Measurements from ENCODE around the gene EWSR1. TPM values are rescaled to one million over a fixed set of nuclear protein-coding genes. Genes with fewer than 3 reads are reported as not detected.
"Not testable (repeated sequence)": the region's sequence is repeated elsewhere in the genome, so short reads cannot be mapped to it uniquely, and the experiment has no call there.

EWSR1 gene, protein sequence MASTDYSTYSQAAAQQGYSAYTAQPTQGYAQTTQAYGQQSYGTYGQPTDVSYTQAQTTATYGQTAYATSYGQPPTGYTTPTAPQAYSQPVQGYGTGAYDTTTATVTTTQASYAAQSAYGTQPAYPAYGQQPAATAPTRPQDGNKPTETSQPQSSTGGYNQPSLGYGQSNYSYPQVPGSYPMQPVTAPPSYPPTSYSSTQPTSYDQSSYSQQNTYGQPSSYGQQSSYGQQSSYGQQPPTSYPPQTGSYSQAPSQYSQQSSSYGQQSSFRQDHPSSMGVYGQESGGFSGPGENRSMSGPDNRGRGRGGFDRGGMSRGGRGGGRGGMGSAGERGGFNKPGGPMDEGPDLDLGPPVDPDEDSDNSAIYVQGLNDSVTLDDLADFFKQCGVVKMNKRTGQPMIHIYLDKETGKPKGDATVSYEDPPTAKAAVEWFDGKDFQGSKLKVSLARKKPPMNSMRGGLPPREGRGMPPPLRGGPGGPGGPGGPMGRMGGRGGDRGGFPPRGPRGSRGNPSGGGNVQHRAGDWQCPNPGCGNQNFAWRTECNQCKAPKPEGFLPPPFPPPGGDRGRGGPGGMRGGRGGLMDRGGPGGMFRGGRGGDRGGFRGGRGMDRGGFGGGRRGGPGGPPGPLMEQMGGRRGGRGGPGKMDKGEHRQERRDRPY
- 236 TPM for total RNA-seq
- polyA plus RNA-seq: 175 TPM
- long read RNA-seq, donor 1, partial matches to known transcripts: 0 of 6 reads
- long read RNA-seq, donor 1, other reads (novel, unspliced or antisense): 0 of 6 reads
- long read RNA-seq, donor 2, full-length matches to known transcripts: 135 of 303 reads
- long read RNA-seq, donor 2, partial matches to known transcripts: 163 of 303 reads
- long read RNA-seq, donor 2, other reads (novel, unspliced or antisense): 5 of 303 reads
- long read RNA-seq, donor 3, transcript EWSR1-217 (8 exons, 3,231 nt): minor isoform, 17 of 190 reads
- long read RNA-seq, donor 3, transcript EWSR1-206 (17 exons, 2,654 nt): minor isoform, 15 of 190 reads
- long read RNA-seq, donor 3, transcript EWSR1-215 (8 exons, 2,630 nt): minor isoform, 7 of 190 reads
- long read RNA-seq, donor 3, transcript EWSR1-207 (17 exons, 2,207 nt): major isoform, 21 of 190 reads
- long read RNA-seq, donor 3, partial matches to known transcripts: 129 of 190 reads
- long read RNA-seq, donor 3, other reads (novel, unspliced or antisense): 0 of 190 reads
- long read RNA-seq, donor 4, transcript EWSR1-206 (17 exons, 2,654 nt): minor isoform, 7 of 67 reads
- long read RNA-seq, donor 4, transcript EWSR1-207 (17 exons, 2,207 nt): major isoform, 9 of 67 reads
- long read RNA-seq, donor 4, partial matches to known transcripts: 48 of 67 reads
- long read RNA-seq, donor 4, other reads (novel, unspliced or antisense): 0 of 67 reads
- long read RNA-seq, donor 5, transcript EWSR1-215 (8 exons, 2,630 nt): minor isoform, 11 of 235 reads
- long read RNA-seq, donor 5, transcript EWSR1-207 (17 exons, 2,207 nt): minor isoform, 14 of 235 reads
- long read RNA-seq, donor 5, transcript EWSR1-217 (8 exons, 3,231 nt): major isoform, 24 of 235 reads
- long read RNA-seq, donor 5, transcript EWSR1-206 (17 exons, 2,654 nt): minor isoform, 20 of 235 reads
- long read RNA-seq, donor 5, partial matches to known transcripts: 164 of 235 reads
- long read RNA-seq, donor 5, other reads (novel, unspliced or antisense): 0 of 235 reads
- long read RNA-seq, donor 6, transcript EWSR1-217 (8 exons, 3,231 nt): minor isoform, 6 of 104 reads
- long read RNA-seq, donor 6, transcript EWSR1-207 (17 exons, 2,207 nt): major isoform, 21 of 104 reads
- long read RNA-seq, donor 6, transcript EWSR1-215 (8 exons, 2,630 nt): minor isoform, 6 of 104 reads
- long read RNA-seq, donor 6, transcript EWSR1-206 (17 exons, 2,654 nt): minor isoform, 16 of 104 reads
- long read RNA-seq, donor 6, partial matches to known transcripts: 53 of 104 reads
- long read RNA-seq, donor 6, other reads (novel, unspliced or antisense): 0 of 104 reads
- long read RNA-seq, donor 7, transcript EWSR1-206 (17 exons, 2,654 nt): minor isoform, 10 of 75 reads
- long read RNA-seq, donor 7, transcript EWSR1-207 (17 exons, 2,207 nt): major isoform, 15 of 75 reads
- long read RNA-seq, donor 7, transcript EWSR1-217 (8 exons, 3,231 nt): minor isoform, 7 of 75 reads
- long read RNA-seq, donor 7, partial matches to known transcripts: 41 of 75 reads
- long read RNA-seq, donor 7, other reads (novel, unspliced or antisense): 0 of 75 reads
- long read RNA-seq, donor 8, transcript EWSR1-207 (17 exons, 2,207 nt): major isoform, 5 of 23 reads
- long read RNA-seq, donor 8, partial matches to known transcripts: 10 of 23 reads
- long read RNA-seq, donor 8, other reads (novel, unspliced or antisense): 0 of 23 reads
- long read RNA-seq, donor 9, transcript EWSR1-206 (17 exons, 2,654 nt): major isoform, 21 of 110 reads
- long read RNA-seq, donor 9, transcript EWSR1-207 (17 exons, 2,207 nt): minor isoform, 7 of 110 reads
- long read RNA-seq, donor 9, transcript EWSR1-217 (8 exons, 3,231 nt): minor isoform, 7 of 110 reads
- long read RNA-seq, donor 9, partial matches to known transcripts: 70 of 110 reads
- long read RNA-seq, donor 9, other reads (novel, unspliced or antisense): 0 of 110 reads
- long read RNA-seq, donor 10, transcript EWSR1-207 (17 exons, 2,207 nt): major isoform, 7 of 75 reads
- long read RNA-seq, donor 10, transcript EWSR1-206 (17 exons, 2,654 nt): major isoform, 7 of 75 reads
- long read RNA-seq, donor 10, partial matches to known transcripts: 56 of 75 reads
- long read RNA-seq, donor 10, other reads (novel, unspliced or antisense): 0 of 75 reads

DNA sequence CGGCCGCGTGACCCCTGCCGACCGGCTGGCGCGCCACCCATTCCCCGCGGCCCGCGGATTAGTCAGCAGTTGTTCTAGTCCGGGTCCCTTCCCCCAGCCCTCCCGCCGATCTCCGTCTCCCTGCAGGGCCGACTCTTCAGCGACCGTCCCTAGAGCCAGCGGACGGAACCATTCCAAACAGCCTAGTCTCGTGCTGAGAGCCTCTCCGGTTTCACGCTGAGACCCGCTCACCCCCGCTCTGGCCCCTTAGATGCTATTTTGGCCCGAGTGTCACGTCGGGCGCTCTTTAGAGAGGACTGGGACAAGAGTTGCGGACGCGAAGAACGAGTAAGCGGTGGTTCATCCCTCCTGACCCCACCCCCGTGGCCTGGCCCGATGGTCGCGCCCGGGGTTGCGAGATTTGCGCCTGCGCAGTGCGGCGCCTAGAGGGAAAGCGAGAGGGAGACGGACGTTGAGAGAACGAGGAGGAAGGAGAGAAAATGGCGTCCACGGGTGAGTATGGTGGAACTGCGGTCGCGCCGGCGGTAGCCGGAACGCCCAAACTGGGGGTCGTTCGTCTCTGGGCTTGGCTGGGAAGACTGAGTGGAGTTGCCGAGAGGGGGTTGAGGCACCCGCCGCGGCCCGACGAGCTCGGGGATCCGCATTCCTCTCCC lies at the start of gene EWSR1, which contains the start of gene RHBDD3:
Gene EWSR1 (plus strand): TSS at position 411 of the 653 bp plus-strand sequence. CDS start 69 bp downstream, at position 480.
Gene RHBDD3 (minus strand): TSS at position 124 of the 653 bp plus-strand sequence. CDS start 2,355 bp downstream, outside the sequence.
- Histone ChIP-seq H3K4me1 (ENCODE audit: control insufficient read depth in 2 of 2, insufficient read depth in 2 of 2, low read length in 2 of 2) (peaks cover 24 to 28% of the 10 kb centered on the region in 2 donors), H3K27me3 (ENCODE audit: control insufficient read depth in 2 of 2, insufficient read depth in 1 of 2, low read length in 1 of 2) (no peaks in the 10 kb centered on the region), H3K9me3 (ENCODE audit: control insufficient read depth in 2 of 2, insufficient read depth in 1 of 2, low read length in 1 of 2) (no peaks in the 10 kb centered on the region), H3K27ac (ENCODE audit: low read depth in 1 of 2, low read length in 1 of 2) (peak within 1 kb of the TSS; percentile 94 to 98), H3K4me3 (ENCODE audit: low read length in 2 of 2) (peak within 1 kb of the TSS; percentile 91 to 98), H3K36me3 (ENCODE audit: control insufficient read depth in 2 of 2, insufficient read depth in 2 of 2, low read length in 1 of 2) (peaks cover 16 to 43% of the 10 kb centered on the region in 2 donors)
- under 1% methylated on average over 67 of the region's 67 CpGs for WGBS
- peak; percentile 91 to 98 (median 94) for DNase-seq (ENCODE audit: low read depth in 6 of 9, low spot score in 9 of 9)

DNA sequence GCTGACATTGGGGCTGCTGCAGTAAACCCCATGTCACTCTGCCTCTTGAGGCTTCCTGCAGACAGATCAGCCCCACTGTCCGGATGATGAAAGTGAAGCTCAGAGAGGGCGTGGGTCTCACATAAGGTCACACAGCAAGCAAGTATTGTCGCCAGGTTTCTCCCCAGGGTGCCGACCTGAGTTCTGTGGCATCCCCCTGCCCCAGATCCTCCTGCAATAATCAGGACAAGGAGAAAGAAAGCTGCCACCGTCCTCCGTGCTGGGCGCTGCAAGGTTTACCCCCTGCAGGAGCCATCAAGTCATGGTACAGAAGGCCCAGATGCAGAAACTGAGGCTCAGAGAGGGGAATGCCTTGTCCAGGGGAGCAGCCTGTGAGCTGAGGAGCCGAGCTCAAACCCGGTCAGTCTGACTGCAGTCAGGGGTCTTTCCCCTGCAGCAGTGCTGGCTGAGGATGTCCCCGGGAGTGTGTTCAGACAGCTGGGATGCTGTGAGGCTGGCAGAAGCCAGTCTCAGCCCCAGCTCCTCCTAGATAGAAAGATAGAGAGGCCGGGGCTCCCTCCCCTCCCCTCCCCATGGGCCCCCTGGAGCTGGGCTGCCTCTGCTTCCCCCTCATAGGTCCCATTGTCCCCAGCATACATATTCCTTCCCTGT lies 49.2 kb upstream of the EWSR1 start:
- 98% methylated on average over 11 of the region's 11 CpGs for WGBS
- no peaks in the 10 kb centered on the region for H3K4me1 ChIP-seq (ENCODE audit: control insufficient read depth in 2 of 2, insufficient read depth in 2 of 2, low read length in 2 of 2)
- H3K27ac ChIP-seq (ENCODE audit: low read depth in 1 of 2, low read length in 1 of 2): no peak overlapping the region
- no peak for DNase-seq (ENCODE audit: low read depth in 6 of 9, low spot score in 9 of 9)
- H3K36me3 ChIP-seq (ENCODE audit: control insufficient read depth in 2 of 2, insufficient read depth in 2 of 2, low read length in 1 of 2): no peaks in the 10 kb centered on the region
- H3K9me3 ChIP-seq (ENCODE audit: control insufficient read depth in 2 of 2, insufficient read depth in 1 of 2, low read length in 1 of 2): no peaks in the 10 kb centered on the region
- H3K27me3 ChIP-seq (ENCODE audit: control insufficient read depth in 2 of 2, insufficient read depth in 1 of 2, low read length in 1 of 2): no peaks in the 10 kb centered on the region
- H3K4me3 ChIP-seq (ENCODE audit: low read length in 2 of 2): no peak overlapping the region

DNA sequence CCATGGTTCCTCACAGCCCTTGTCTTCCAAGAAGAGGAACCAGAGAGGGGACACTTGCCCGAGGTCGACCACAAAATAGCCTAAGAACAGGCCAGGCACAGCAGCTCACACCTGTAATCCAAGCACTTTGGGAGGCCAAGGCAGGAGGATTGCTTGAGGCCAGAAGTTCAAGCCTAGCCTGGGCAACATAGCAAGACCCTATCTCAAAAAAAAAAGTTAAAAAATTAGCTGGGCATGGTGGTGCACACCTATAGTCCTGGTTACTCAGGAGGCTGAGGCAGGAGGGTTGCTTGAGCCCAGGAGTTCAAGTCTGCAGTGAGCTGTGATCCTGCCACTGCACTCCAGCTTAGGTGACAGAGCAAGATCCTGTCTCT lies 48.7 kb upstream of the EWSR1 start:
- not testable (repeated sequence) for H3K27me3 ChIP-seq (ENCODE audit: control insufficient read depth in 2 of 2, insufficient read depth in 1 of 2, low read length in 1 of 2); DNase-seq (ENCODE audit: low read depth in 6 of 9, low spot score in 9 of 9); H3K36me3 ChIP-seq (ENCODE audit: control insufficient read depth in 2 of 2, insufficient read depth in 2 of 2, low read length in 1 of 2); H3K4me1 ChIP-seq (ENCODE audit: control insufficient read depth in 2 of 2, insufficient read depth in 2 of 2, low read length in 2 of 2); H3K27ac ChIP-seq (ENCODE audit: low read depth in 1 of 2, low read length in 1 of 2); H3K9me3 ChIP-seq (ENCODE audit: control insufficient read depth in 2 of 2, insufficient read depth in 1 of 2, low read length in 1 of 2); H3K4me3 ChIP-seq (ENCODE audit: low read length in 2 of 2)
- 92% methylated on average over 2 of the region's 2 CpGs for WGBS

DNA sequence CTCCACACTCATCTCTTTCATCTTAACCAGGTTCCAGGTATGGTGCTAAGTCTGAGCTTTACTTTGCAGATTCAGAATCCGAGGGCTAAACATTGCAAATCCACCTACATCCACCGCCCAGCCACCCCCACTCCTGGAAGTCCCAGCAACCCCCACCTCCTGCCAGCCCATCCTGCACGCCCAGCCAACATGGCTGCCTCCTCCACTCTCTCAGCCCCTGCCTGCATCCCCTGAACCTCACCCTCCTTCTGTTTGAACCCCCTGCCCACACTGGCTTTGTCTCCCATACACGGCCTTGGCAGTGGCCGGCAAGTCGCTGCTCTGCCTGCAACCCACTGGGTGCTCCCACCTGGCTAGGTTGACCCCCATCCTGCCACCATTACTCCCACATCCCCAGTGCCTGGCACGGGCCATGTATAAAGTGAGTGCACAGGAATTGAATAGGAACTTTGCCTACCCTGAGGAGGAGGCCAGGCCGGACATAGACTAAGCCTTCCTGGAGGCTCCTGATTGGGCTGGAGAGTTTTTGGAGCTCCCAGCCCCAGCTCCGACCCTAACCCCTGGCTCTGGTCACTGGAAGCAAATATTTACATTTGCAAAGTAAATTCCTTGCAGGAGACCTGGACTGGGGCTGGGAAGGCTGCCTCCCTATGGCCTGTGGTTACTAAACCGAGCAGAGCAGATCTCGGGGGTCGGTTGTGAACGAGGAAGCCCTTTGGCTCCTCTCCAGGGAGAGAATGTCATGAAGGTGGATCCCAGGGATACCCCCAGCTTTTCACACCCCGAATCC lies 48.0 kb upstream of the EWSR1 start:
- H3K4me3 ChIP-seq (ENCODE audit: low read length in 2 of 2): no peak overlapping the region
- H3K27ac ChIP-seq (ENCODE audit: low read depth in 1 of 2, low read length in 1 of 2): no peak overlapping the region
- no peaks in the 10 kb centered on the region for H3K36me3 ChIP-seq (ENCODE audit: control insufficient read depth in 2 of 2, insufficient read depth in 2 of 2, low read length in 1 of 2)
- 97% methylated on average over 14 of the region's 14 CpGs for WGBS
- H3K4me1 ChIP-seq (ENCODE audit: control insufficient read depth in 2 of 2, insufficient read depth in 2 of 2, low read length in 2 of 2): peaks cover 0 to 3% of the 10 kb centered on the region in 2 donors
- DNase-seq (ENCODE audit: low read depth in 6 of 9, low spot score in 9 of 9): no peak
- no peaks in the 10 kb centered on the region for H3K9me3 ChIP-seq (ENCODE audit: control insufficient read depth in 2 of 2, insufficient read depth in 1 of 2, low read length in 1 of 2)
- no peaks in the 10 kb centered on the region for H3K27me3 ChIP-seq (ENCODE audit: control insufficient read depth in 2 of 2, insufficient read depth in 1 of 2, low read length in 1 of 2)

DNA sequence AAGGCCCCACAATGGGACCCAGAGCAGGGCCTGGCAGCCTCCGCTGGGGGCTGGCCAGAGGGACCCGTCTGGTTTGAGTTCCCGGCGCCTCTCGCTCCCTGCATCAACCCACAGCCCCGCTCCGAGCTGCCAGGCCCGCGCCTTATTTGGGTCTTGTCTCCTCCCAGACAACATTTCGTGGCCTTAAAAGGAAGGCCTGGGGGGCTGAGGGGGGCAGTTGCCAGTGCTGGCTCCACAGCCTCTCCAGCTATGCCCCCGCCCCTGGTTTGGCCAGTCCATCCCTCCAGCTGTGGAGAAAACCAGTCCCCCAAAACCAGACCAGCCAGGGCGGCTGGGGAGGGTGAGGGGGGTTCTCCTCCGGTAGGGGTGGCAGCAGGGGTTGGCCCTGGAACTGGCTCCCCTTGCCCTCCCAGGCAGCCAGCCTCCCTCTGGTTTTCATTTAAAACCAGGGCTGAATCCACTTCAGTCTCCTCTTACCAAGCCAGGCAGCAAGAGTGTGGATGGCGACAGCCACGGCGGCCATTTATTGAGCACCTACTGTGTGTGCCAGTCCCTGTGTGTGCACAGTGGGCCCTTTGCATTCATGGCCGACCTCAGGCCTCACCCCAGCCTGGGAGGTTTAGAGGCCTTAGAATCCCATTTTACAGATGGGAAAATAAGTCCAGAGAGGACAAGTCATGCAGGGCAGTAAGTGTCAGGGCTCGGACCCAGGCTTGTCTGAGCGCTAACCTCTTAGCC lies 43.8 kb upstream of the EWSR1 start:
- Histone ChIP-seq H3K27ac (ENCODE audit: low read depth in 1 of 2, low read length in 1 of 2) (no peak overlapping the region), H3K36me3 (ENCODE audit: control insufficient read depth in 2 of 2, insufficient read depth in 2 of 2, low read length in 1 of 2) (no peaks in the 10 kb centered on the region), H3K4me1 (ENCODE audit: control insufficient read depth in 2 of 2, insufficient read depth in 2 of 2, low read length in 2 of 2) (peaks cover 0 to 14% of the 10 kb centered on the region in 2 donors), H3K9me3 (ENCODE audit: control insufficient read depth in 2 of 2, insufficient read depth in 1 of 2, low read length in 1 of 2) (no peaks in the 10 kb centered on the region), H3K27me3 (ENCODE audit: control insufficient read depth in 2 of 2, insufficient read depth in 1 of 2, low read length in 1 of 2) (no peaks in the 10 kb centered on the region), H3K4me3 (ENCODE audit: low read length in 2 of 2) (no peak overlapping the region)
- no peak for DNase-seq (ENCODE audit: low read depth in 6 of 9, low spot score in 9 of 9)
- WGBS: 94% methylated on average over 19 of the region's 19 CpGs

Measured in thymus (tissue), 14 donors.